KBM-7 (cell line): ENCODE measurements around the gene SLC29A3.

Experiments
- DNase-seq: peaks from one replicate; pipeline ENCODE4 v3.0.0-alpha.2; 2015
- in situ Hi-C: fragments of 300-500 bp; cut with MboI; formaldehyde crosslinking; loops from 2 replicates; pipeline ENCODE4 v1.14.3; 2020; ENCODE audit warnings: low sequenced_read_pairs, low pct_unique_long_range_greater_than_20kb, mixed read lengths

SLC29A3 gene

GRCh38 chr10:71392791-71393781 lies 74.0 kb downstream of the SLC29A3 start:
- DNase-seq: no peak
- in situ Hi-C loops: no loop called here

- in situ Hi-C loops: no loop called here
- DNase-seq: no peak
Observed at GRCh38 chr10:71393841-71394475, 74.9 kb downstream of the SLC29A3 start.

- in situ Hi-C loops: no loop called here
- DNase-seq: no peak
Observed at GRCh38 chr10:71394926-71395562, 76.0 kb downstream of the SLC29A3 start.

- in situ Hi-C loops: no loop called here
Observed at GRCh38 chr10:71395621-71396020, 76.6 kb downstream of the SLC29A3 start.

GRCh38 chr10:71396084-71396710 lies 77.1 kb downstream of the SLC29A3 start:
- in situ Hi-C loops: no loop called here
- peak; percentile 74 for DNase-seq

More at GRCh38 chr10:71395621-71396020, 76.6 kb downstream of the SLC29A3 start:
- DNase-seq: no peak

GRCh38 chr10:71396711-71397295 lies 77.7 kb downstream of the SLC29A3 start, which contains the start of gene CDH23:
TSS of gene CDH23 (plus strand) at chr10:71396920. CDS start at chr10:71439832, 42,912 bp downstream.
- in situ Hi-C loops: no loop called here
- peak; percentile 33 for DNase-seq

GRCh38 chr10:71397296-71398212 lies 78.5 kb downstream of the SLC29A3 start:
- in situ Hi-C loops: no loop called here
- DNase-seq: no peak

GRCh38 chr10:71398976-71399375 lies 79.9 kb downstream of the SLC29A3 start:
- in situ Hi-C loops: no loop called here
- no peak for DNase-seq

- in situ Hi-C loops: no loop called here
- DNase-seq: no peak
Observed at GRCh38 chr10:71399946-71400345, 80.9 kb downstream of the SLC29A3 start.

GRCh38 chr10:71401056-71401455 lies 82.0 kb downstream of the SLC29A3 start:
- in situ Hi-C loops: no loop called here
- no peak for DNase-seq

- DNase-seq: no peak
- in situ Hi-C loops: no loop called here
Observed at GRCh38 chr10:71402005-71402404, 82.9 kb downstream of the SLC29A3 start.

GRCh38 chr10:71404503-71405295 lies 85.6 kb downstream of the SLC29A3 start:
- in situ Hi-C loops: no loop called here
- DNase-seq: no peak

GRCh38 chr10:71406878-71407277 lies 87.8 kb downstream of the SLC29A3 start:
- no peak for DNase-seq
- in situ Hi-C loops: no loop called here

- DNase-seq: no peak
- in situ Hi-C loops: no loop called here
Observed at GRCh38 chr10:71408436-71409225, 89.6 kb downstream of the SLC29A3 start.

- no peak for DNase-seq
- in situ Hi-C loops: no loop called here
Observed at GRCh38 chr10:71409516-71410104, 90.6 kb downstream of the SLC29A3 start.
